Liver (tissue), 9 donors: ENCODE results near the gene DNAJC15. TPM values are rescaled to one million over a fixed set of nuclear protein-coding genes. Genes with fewer than 3 reads are reported as not detected.

ENCODE experiments used
- DNase-seq: peaks from one replicate; pipeline ENCODE4 v3.0.0-alpha.2; 2017; ENCODE audit warnings: low spot score
- H3K27ac ChIP-seq, 2 donors: one replicate each; pipeline ENCODE4 v1.7.0; 2013; ENCODE audit warnings: inconsistent platforms in 2 of 2, low read length in 2 of 2, control low read depth in 1 of 2, low read depth in 1 of 2, mild to moderate bottlenecking in 1 of 2
- H3K27me3 ChIP-seq, 4 donors: one replicate each; pipeline versions ENCODE4 v1.6.1 to v1.7.0; 2013; ENCODE audit warnings: low read length in 3 of 4, inconsistent platforms in 1 of 4, mild to moderate bottlenecking in 1 of 4, moderate library complexity in 1 of 4; ENCODE audit not compliant: control insufficient read depth in 4 of 4, insufficient read depth in 4 of 4
- H3K36me3 ChIP-seq, 4 donors: one replicate each; pipeline versions ENCODE4 v1.6.1 to v1.7.0; 2013; ENCODE audit warnings: low read length in 3 of 4, mild to moderate bottlenecking in 3 of 4, low read depth in 1 of 4, moderate library complexity in 1 of 4; ENCODE audit not compliant: control insufficient read depth in 4 of 4, insufficient read depth in 3 of 4
- H3K4me1 ChIP-seq, 4 donors: one replicate each; pipeline versions ENCODE4 v1.6.1 to v1.7.0; 2013; ENCODE audit warnings: low read length in 3 of 4, mild to moderate bottlenecking in 3 of 4, moderate library complexity in 1 of 4; ENCODE audit not compliant: control insufficient read depth in 4 of 4, insufficient read depth in 4 of 4
- H3K4me3 ChIP-seq, 3 donors: one replicate each; pipeline versions ENCODE4 v1.6.1 to v1.7.0; 2013; ENCODE audit warnings: low read length in 3 of 3, control low read depth in 1 of 3, low read depth in 1 of 3, mild to moderate bottlenecking in 1 of 3
- H3K9ac ChIP-seq, 2 donors: one replicate each; pipeline ENCODE4 v1.7.0; 2013; ENCODE audit warnings: low read length in 2 of 2, mild to moderate bottlenecking in 2 of 2, moderate library complexity in 2 of 2, control low read depth in 1 of 2, low read depth in 1 of 2
- H3K9me3 ChIP-seq, 4 donors: one replicate each; pipeline versions ENCODE4 v1.6.1 to v1.7.0; 2013; ENCODE audit warnings: low read length in 3 of 4; ENCODE audit not compliant: control insufficient read depth in 4 of 4
- EGR1 ChIP-seq, 2 donors: IDR thresholded peaks; 2 replicates each; pipeline ENCODE4 v1.6.1; 2016 to 2018; ENCODE audit warnings: antibody characterized with exemption in 2 of 2, low read depth in 2 of 2
- FOXA1 ChIP-seq: IDR thresholded peaks from 2 replicates; pipeline ENCODE4 v1.6.1; 2016; ENCODE audit warnings: antibody characterized with exemption
- GABPA ChIP-seq, 2 donors: IDR thresholded peaks in 1 of 2; conservative IDR thresholded peaks in 1 of 2; 2 replicates each; pipeline ENCODE4 v1.6.1; 2016; ENCODE audit warnings: antibody characterized with exemption in 2 of 2, mild to moderate bottlenecking in 1 of 2, moderate library complexity in 1 of 2
- HNF4A ChIP-seq, 2 donors: conservative IDR thresholded peaks; 2 replicates each; pipeline ENCODE4 v1.6.1; 2016; ENCODE audit warnings: antibody characterized with exemption in 2 of 2, mild to moderate bottlenecking in 2 of 2
- JUND ChIP-seq, 2 donors: IDR thresholded peaks; 2 replicates each; pipeline ENCODE4 v1.6.1; 2016; ENCODE audit warnings: antibody characterized with exemption in 2 of 2
- NR2F2 ChIP-seq: IDR thresholded peaks from 2 replicates; pipeline ENCODE4 v1.6.1; 2016; ENCODE audit warnings: antibody characterized with exemption
- RAD21 ChIP-seq, 2 donors: IDR thresholded peaks; 2 replicates each; pipeline ENCODE4 v1.6.1; 2016; ENCODE audit warnings: antibody characterized with exemption in 2 of 2, mild to moderate bottlenecking in 2 of 2
- RXRA ChIP-seq, 2 donors: IDR thresholded peaks; 2 replicates each; pipeline ENCODE4 v1.6.1; 2017 to 2018; ENCODE audit warnings: antibody characterized with exemption in 2 of 2, mild to moderate bottlenecking in 1 of 2
- TAF1 ChIP-seq: conservative IDR thresholded peaks from 2 replicates; pipeline ENCODE4 v1.6.1; 2016; ENCODE audit warnings: antibody characterized with exemption, mild to moderate bottlenecking
- YY1 ChIP-seq: IDR thresholded peaks from 2 replicates; pipeline ENCODE4 v1.6.1; 2016; ENCODE audit warnings: antibody characterized with exemption, mild to moderate bottlenecking
- WGBS: extraction: QIAGEN DNeasy Blood & Tissue Kit; methylation state at CpG from one replicate; pipeline ENCODE4 v1.1.7; 2013; 5-methylcytosine and 5-hydroxymethylcytosine counted together
- polyA plus RNA-seq, 2 donors: library from polyadenylated mRNA; stranded (reverse) in 1 of 2; unstranded in 1 of 2; fragments of 200-250 nt in 1 of 2; fragments of >200 nt in 1 of 2; fragmentation: Nextera tagmentation in 1 of 2; extraction: Ambion mirVana in 1 of 2; gene quantifications; one replicate each; pipeline versions ENCODE4 v1.2.1 to v1.2.3, GENCODE V29; 2013 to 2015
- total RNA-seq, 2 donors: library from RNA; depleted of rRNA; stranded (reverse); fragments of >200 nt; gene quantifications; one replicate each; pipeline ENCODE4 v1.2.3, GENCODE V29; 2014
- TF ChIP-seq, protein P1 (sequence below): IDR thresholded peaks from 2 replicates; pipeline ENCODE4 v1.6.1; 2016; ENCODE audit warnings: antibody characterized with exemption
- TF ChIP-seq, protein P2 (sequence below): IDR thresholded peaks from 2 replicates; pipeline ENCODE4 v1.6.1; 2016; ENCODE audit warnings: antibody characterized with exemption, mild to moderate bottlenecking
- TF ChIP-seq, protein P3 (sequence below): IDR thresholded peaks from 2 replicates; pipeline ENCODE4 v1.6.1; 2016; ENCODE audit warnings: antibody characterized with exemption
- TF ChIP-seq, protein P4 (sequence below): IDR thresholded peaks from 2 replicates; pipeline ENCODE4 v1.6.1; 2016; ENCODE audit warnings: antibody characterized with exemption
- donor health status: healthy.
- donor health status: healthy.
- donor health status: healthy.
- donor health status: healthy.
- donor health status: healthy.

Gene DNAJC15
- total and polyA plus RNA-seq, 4 donors = 5.8 to 55.4 (median 14.0) TPM

DNA sequence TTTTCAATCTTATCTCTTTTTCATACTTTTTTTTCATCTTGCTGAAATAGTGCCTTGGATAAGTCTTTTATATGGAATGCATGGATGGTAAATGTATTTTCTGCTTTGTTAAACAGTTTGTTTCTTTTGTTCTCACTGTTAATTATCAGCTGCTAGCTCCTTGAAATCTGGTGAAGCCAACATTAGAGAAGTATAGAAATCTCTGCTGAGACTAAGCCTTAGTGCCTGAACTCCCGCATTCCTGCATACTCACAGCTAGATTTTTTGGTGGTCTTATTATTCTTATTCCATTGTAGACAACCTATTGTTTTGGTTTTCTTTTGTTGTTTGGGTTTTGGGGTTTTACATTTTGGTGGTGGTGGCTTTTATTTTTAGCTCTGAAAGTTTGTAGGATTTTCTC, 48.4 kb downstream of the DNAJC15 start:
- Histone ChIP-seq H3K9me3 (no peaks in the 10 kb centered on the region), H3K27ac (no peak overlapping the region), H3K4me1 (peaks cover 0 to 11% (median 3%) of the 10 kb centered on the region in 4 donors), H3K27me3 (no peaks in the 10 kb centered on the region), H3K4me3 (no peak overlapping the region), H3K36me3 (peaks cover 0 to 7% (median 2%) of the 10 kb centered on the region in 4 donors), H3K9ac (no peak overlapping the region)
- TF ChIP-seq YY1 (no peak), FOXA1 (no peak), NR2F2 (no peak), RAD21 (IDR thresholded peaks at IDR 0.05) (no peak), GABPA (IDR thresholded peaks at IDR 0.05 in 1 of 2, conservative IDR thresholded peaks at IDR 0.05 in 1 of 2) (no peak)
- TF ChIP-seq, protein P1, sequence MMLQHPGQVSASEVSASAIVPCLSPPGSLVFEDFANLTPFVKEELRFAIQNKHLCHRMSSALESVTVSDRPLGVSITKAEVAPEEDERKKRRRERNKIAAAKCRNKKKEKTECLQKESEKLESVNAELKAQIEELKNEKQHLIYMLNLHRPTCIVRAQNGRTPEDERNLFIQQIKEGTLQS = no peak
- TF ChIP-seq, protein P2, sequence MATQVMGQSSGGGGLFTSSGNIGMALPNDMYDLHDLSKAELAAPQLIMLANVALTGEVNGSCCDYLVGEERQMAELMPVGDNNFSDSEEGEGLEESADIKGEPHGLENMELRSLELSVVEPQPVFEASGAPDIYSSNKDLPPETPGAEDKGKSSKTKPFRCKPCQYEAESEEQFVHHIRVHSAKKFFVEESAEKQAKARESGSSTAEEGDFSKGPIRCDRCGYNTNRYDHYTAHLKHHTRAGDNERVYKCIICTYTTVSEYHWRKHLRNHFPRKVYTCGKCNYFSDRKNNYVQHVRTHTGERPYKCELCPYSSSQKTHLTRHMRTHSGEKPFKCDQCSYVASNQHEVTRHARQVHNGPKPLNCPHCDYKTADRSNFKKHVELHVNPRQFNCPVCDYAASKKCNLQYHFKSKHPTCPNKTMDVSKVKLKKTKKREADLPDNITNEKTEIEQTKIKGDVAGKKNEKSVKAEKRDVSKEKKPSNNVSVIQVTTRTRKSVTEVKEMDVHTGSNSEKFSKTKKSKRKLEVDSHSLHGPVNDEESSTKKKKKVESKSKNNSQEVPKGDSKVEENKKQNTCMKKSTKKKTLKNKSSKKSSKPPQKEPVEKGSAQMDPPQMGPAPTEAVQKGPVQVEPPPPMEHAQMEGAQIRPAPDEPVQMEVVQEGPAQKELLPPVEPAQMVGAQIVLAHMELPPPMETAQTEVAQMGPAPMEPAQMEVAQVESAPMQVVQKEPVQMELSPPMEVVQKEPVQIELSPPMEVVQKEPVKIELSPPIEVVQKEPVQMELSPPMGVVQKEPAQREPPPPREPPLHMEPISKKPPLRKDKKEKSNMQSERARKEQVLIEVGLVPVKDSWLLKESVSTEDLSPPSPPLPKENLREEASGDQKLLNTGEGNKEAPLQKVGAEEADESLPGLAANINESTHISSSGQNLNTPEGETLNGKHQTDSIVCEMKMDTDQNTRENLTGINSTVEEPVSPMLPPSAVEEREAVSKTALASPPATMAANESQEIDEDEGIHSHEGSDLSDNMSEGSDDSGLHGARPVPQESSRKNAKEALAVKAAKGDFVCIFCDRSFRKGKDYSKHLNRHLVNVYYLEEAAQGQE = no peak
- TF ChIP-seq, protein P3, sequence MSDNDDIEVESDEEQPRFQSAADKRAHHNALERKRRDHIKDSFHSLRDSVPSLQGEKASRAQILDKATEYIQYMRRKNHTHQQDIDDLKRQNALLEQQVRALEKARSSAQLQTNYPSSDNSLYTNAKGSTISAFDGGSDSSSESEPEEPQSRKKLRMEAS = no peak
- no peak for DNase-seq
- WGBS = 97% methylated on average over 1 of the region's 1 CpG

DNA sequence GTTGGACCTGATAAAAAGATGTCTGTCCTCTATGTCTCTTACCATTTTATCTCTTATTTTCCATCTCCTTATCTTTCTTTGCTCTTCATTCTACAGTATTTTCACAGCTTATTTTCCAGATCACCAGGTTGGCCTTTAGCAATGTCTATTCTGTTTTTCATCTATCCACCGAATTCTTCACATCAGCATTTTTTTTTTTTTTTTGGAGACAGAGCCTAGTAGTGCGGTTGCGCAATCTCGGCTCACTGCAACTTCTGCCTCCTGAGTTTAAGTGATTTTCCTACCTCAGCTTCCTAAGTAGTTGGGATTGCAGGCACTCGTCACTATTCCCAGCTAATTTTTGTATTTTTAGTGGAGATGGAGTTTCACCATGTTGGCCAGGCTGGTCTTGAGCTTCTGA, 49.0 kb downstream of the DNAJC15 start:
- Histone ChIP-seq H3K9ac (no peak overlapping the region), H3K4me1 (peaks cover 0 to 11% (median 3%) of the 10 kb centered on the region in 4 donors), H3K9me3 (no peaks in the 10 kb centered on the region), H3K27ac (no peak overlapping the region), H3K4me3 (no peak overlapping the region), H3K36me3 (peaks cover 0 to 7% (median 2%) of the 10 kb centered on the region in 4 donors), H3K27me3 (no peaks in the 10 kb centered on the region)
- TF ChIP-seq TAF1 (no peak), JUND (IDR thresholded peaks at IDR 0.05) (no peak)
- TF ChIP-seq, protein P3 = no peak
- WGBS = 64% methylated on average over 5 of the region's 5 CpGs
- no peak for DNase-seq

DNA sequence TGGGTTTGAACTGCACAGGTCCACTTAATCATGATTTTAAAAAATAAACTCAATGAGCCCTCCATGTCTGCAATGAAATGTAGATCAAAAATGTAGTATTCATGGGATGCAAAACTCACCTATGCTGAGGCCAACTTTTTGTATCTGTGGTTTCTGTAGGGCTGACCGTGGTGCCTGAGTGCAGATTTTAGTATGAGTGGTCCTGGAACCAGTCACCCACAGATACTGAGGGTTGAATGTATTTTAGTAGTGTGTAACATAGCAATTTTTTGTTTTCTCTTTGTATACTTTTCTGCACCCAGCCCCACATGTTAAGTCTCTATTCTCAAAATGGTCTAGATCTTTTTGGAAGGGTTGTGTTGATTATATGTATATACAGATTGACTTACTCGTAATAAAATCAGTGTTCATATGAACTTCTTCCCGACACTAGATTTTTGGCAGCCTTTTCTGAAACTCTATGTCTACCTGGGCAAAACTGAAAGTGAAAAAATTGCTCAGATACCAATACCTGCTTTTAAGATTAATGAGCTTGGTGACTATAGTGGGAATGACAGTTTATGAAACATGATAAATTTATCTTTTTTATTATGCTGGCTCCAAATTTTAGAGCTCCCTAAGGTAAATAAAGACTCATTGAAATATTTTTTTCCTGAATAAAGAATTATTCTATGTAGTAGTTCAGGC, 51.6 kb downstream of the DNAJC15 start:
- Histone ChIP-seq H3K4me3 (peak overlapping the region; percentile 11 to 43 (median 29)), H3K27ac (peak overlapping the region; percentile 73 to 74), H3K9ac (peak overlapping the region in 1 of 2 donors; percentile 51), H3K4me1 (peaks cover 0 to 11% (median 3%) of the 10 kb centered on the region in 4 donors), H3K27me3 (no peaks in the 10 kb centered on the region), H3K9me3 (no peaks in the 10 kb centered on the region), H3K36me3 (no peaks in the 10 kb centered on the region)
- no peak for DNase-seq
- TF ChIP-seq YY1 (no peak), JUND (IDR thresholded peaks at IDR 0.05) (no peak), RXRA (IDR thresholded peaks at IDR 0.05) (no peak), RAD21 (IDR thresholded peaks at IDR 0.05) (no peak), TAF1 (no peak), NR2F2 (no peak), EGR1 (IDR thresholded peaks at IDR 0.05; ENCODE audit: low read depth in 2 of 2) (no peak), HNF4A (conservative IDR thresholded peaks at IDR 0.05) (no peak), GABPA (IDR thresholded peaks at IDR 0.05 in 1 of 2, conservative IDR thresholded peaks at IDR 0.05 in 1 of 2) (no peak)
- TF ChIP-seq, protein P2 = no peak
- TF ChIP-seq, protein P1 = no peak
- TF ChIP-seq, protein P4, sequence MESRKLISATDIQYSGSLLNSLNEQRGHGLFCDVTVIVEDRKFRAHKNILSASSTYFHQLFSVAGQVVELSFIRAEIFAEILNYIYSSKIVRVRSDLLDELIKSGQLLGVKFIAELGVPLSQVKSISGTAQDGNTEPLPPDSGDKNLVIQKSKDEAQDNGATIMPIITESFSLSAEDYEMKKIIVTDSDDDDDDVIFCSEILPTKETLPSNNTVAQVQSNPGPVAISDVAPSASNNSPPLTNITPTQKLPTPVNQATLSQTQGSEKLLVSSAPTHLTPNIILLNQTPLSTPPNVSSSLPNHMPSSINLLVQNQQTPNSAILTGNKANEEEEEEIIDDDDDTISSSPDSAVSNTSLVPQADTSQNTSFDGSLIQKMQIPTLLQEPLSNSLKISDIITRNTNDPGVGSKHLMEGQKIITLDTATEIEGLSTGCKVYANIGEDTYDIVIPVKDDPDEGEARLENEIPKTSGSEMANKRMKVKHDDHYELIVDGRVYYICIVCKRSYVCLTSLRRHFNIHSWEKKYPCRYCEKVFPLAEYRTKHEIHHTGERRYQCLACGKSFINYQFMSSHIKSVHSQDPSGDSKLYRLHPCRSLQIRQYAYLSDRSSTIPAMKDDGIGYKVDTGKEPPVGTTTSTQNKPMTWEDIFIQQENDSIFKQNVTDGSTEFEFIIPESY = no peak
- TF ChIP-seq, protein P3 = no peak
- WGBS = 43% methylated on average over 3 of the region's 3 CpGs
